Ishikawa (cell line): ENCODE results near the gene MRGPRG.

Source experiments
- CEBPB ChIP-seq: IDR thresholded peaks from 2 replicates; pipeline ENCODE4 v1.6.1; 2012
- CREB1 ChIP-seq: IDR thresholded peaks from 2 replicates; pipeline ENCODE4 v1.6.1; 2012; ENCODE audit warnings: low read depth
- EGR1 ChIP-seq: IDR thresholded peaks from 2 replicates; pipeline ENCODE4 v1.6.1; 2012
- EP300 ChIP-seq: IDR thresholded peaks from 2 replicates; pipeline ENCODE4 v1.6.1; 2012; ENCODE audit warnings: borderline replicate concordance
- FOXM1 ChIP-seq: IDR thresholded peaks from 2 replicates; pipeline ENCODE4 v1.6.1; 2012; ENCODE audit warnings: low read depth, borderline replicate concordance
- NFIC ChIP-seq: IDR thresholded peaks from 2 replicates; pipeline ENCODE4 v1.6.1; 2012
- RAD21 ChIP-seq: IDR thresholded peaks from 2 replicates; pipeline ENCODE4 v1.6.1; 2012; ENCODE audit warnings: low read depth
- TAF1 ChIP-seq: IDR thresholded peaks from 2 replicates; pipeline ENCODE4 v1.6.1; 2012; ENCODE audit warnings: low read depth, mild to moderate bottlenecking
- TCF12 ChIP-seq: IDR thresholded peaks from 2 replicates; pipeline ENCODE4 v1.6.1; 2012; ENCODE audit warnings: low read depth
- TEAD4 ChIP-seq: IDR thresholded peaks from 2 replicates; pipeline ENCODE4 v1.6.1; 2012
- YY1 ChIP-seq: IDR thresholded peaks from 2 replicates; pipeline ENCODE4 v1.6.1; 2012; ENCODE audit warnings: low read depth
- ZBTB7A ChIP-seq: IDR thresholded peaks from 2 replicates; pipeline ENCODE4 v1.6.1; 2012; ENCODE audit warnings: low read depth
- TF ChIP-seq, protein P1 (sequence below): IDR thresholded peaks from 2 replicates; pipeline ENCODE4 v1.6.1; 2012
- TF ChIP-seq, protein P2 (sequence below): IDR thresholded peaks from 2 replicates; pipeline ENCODE4 v1.6.1; 2012
- TF ChIP-seq, protein P3 (sequence below): IDR thresholded peaks from 2 replicates; pipeline ENCODE4 v1.6.1; 2012; ENCODE audit warnings: low read depth, mild to moderate bottlenecking

The MRGPRG gene

DNA sequence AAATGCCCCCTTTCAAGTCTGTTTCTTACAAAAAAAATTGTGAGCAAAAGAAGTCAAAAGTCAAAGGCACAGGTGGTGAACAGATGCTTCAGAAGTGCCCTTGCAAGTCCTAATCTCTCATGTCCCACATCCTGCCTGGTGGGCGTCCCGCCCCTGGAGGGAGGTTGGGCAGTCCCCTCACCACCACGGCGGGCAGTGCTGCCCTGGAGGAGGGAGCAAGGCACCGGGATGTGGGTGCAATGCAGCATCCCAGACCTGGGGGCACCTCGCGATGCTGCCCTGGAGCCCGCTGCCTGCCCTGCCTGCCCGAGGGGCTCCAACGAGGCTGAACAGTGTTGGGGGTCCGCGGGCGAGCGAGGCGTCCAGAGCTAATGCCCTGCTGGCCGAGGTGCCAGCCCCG lies 15.9 kb downstream of the MRGPRG start:
- TF ChIP-seq, protein P1, sequence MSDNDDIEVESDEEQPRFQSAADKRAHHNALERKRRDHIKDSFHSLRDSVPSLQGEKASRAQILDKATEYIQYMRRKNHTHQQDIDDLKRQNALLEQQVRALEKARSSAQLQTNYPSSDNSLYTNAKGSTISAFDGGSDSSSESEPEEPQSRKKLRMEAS, result no peak
- TF ChIP-seq RAD21 (no peak), TEAD4 (no peak), TAF1 (no peak), EP300 (no peak), FOXM1 (no peak), EGR1 (no peak), CEBPB (no peak), NFIC (no peak), ZBTB7A (no peak), TCF12 (no peak), CREB1 (no peak), YY1 (no peak)
- TF ChIP-seq, protein P2, sequence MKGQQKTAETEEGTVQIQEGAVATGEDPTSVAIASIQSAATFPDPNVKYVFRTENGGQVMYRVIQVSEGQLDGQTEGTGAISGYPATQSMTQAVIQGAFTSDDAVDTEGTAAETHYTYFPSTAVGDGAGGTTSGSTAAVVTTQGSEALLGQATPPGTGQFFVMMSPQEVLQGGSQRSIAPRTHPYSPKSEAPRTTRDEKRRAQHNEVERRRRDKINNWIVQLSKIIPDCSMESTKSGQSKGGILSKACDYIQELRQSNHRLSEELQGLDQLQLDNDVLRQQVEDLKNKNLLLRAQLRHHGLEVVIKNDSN, result no peak
- TF ChIP-seq, protein P3, sequence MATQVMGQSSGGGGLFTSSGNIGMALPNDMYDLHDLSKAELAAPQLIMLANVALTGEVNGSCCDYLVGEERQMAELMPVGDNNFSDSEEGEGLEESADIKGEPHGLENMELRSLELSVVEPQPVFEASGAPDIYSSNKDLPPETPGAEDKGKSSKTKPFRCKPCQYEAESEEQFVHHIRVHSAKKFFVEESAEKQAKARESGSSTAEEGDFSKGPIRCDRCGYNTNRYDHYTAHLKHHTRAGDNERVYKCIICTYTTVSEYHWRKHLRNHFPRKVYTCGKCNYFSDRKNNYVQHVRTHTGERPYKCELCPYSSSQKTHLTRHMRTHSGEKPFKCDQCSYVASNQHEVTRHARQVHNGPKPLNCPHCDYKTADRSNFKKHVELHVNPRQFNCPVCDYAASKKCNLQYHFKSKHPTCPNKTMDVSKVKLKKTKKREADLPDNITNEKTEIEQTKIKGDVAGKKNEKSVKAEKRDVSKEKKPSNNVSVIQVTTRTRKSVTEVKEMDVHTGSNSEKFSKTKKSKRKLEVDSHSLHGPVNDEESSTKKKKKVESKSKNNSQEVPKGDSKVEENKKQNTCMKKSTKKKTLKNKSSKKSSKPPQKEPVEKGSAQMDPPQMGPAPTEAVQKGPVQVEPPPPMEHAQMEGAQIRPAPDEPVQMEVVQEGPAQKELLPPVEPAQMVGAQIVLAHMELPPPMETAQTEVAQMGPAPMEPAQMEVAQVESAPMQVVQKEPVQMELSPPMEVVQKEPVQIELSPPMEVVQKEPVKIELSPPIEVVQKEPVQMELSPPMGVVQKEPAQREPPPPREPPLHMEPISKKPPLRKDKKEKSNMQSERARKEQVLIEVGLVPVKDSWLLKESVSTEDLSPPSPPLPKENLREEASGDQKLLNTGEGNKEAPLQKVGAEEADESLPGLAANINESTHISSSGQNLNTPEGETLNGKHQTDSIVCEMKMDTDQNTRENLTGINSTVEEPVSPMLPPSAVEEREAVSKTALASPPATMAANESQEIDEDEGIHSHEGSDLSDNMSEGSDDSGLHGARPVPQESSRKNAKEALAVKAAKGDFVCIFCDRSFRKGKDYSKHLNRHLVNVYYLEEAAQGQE, result no peak

DNA sequence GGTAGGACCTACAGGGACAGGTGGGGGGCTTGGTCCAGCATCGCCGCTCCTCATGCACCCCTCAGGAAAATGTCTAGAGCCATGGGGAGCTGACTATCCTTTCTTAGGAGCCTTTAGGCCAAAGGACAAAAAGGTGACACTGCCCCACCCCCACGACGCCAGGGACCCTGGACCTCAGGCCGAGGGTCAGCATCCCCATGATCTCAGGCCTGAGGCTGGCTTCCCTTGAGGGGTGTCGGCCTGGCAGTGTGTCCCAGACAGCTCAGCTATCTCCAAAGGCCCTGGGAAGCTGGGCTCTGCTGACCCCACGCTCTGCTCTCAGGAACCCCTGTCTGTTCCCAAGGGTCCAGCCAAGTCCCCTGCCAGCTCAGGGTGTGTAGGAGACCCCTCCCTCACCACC lies 16.3 kb downstream of the MRGPRG start:
- TF ChIP-seq, protein P1, result no peak
- TF ChIP-seq TEAD4 (no peak), EGR1 (no peak), FOXM1 (no peak), CREB1 (no peak), CEBPB (no peak), TCF12 (no peak), RAD21 (no peak)
- TF ChIP-seq, protein P3, result no peak

DNA sequence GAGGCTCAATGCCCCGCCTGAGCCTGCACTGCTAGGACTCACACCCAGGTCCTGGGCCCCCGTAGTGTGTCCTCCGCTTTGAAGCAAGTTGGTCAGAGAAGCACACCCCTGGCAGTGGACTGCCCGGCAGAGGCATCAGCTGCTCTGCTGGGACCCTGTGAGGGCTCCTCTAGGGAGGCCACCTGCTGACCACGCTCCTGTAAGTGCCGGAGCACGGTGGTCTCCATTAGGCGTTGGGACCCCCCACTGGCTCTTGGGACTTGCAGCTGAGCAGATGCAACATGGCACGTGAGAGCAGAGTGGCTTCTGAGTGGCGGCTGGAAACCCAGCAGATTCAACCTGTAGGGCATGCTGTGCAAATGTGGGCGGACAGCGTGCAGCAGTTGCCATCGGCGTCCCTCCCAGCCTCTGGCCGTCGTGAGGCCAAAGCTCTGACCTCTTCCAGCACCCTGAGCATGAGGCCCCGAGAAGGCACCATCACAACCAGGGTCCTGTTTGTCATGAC lies 16.9 kb downstream of the MRGPRG start:
- TF ChIP-seq CEBPB, result no peak
- TF ChIP-seq TCF12, result no peak
- TF ChIP-seq, protein P2, result no peak
- no peak for TF ChIP-seq CREB1
- no peak for TF ChIP-seq EGR1
- TF ChIP-seq TAF1, result no peak
- no peak for TF ChIP-seq RAD21
- TF ChIP-seq TEAD4, result no peak
- TF ChIP-seq, protein P1, result no peak

DNA sequence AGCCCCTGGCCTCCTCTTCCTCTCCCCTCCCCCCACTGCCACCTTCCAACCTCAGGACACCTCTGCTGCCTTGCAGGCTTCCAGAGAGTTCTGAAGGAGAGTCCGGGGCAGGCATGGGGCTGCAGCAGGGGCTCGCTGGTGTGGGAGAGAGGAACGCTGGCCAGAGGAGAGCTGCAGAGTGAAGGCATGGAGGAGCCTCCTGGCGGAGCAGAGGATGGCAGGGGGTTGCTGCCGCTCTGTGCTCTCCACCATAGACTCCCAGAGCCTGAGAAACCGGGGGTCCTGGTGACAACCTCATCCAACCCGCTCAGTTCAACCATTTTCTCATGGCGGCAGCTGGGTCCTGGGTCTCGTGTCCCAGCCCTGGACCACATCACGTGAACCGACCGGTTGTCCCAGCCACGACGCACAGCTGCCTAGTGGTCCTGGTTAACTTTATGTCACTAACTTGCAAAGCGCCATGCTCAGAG lies 17.5 kb downstream of the MRGPRG start:
- no peak for TF ChIP-seq NFIC
- TF ChIP-seq, protein P3, result no peak
- TF ChIP-seq, protein P1, result no peak
- no peak for TF ChIP-seq TCF12
- no peak for TF ChIP-seq CEBPB
- TF ChIP-seq EP300, result no peak
- TF ChIP-seq CREB1, result no peak
- no peak for TF ChIP-seq FOXM1
- TF ChIP-seq RAD21, result no peak
- TF ChIP-seq ZBTB7A, result no peak
- TF ChIP-seq YY1, result no peak
- TF ChIP-seq, protein P2, result no peak
- no peak for TF ChIP-seq EGR1
- no peak for TF ChIP-seq TAF1
- no peak for TF ChIP-seq TEAD4
